ENCODE data around the gene MAGEC1.
"Not testable (repeated sequence)": the region's sequence is repeated elsewhere in the genome, so short reads cannot be mapped to it uniquely, and the experiment has no call there.

Gene MAGEC1, protein sequence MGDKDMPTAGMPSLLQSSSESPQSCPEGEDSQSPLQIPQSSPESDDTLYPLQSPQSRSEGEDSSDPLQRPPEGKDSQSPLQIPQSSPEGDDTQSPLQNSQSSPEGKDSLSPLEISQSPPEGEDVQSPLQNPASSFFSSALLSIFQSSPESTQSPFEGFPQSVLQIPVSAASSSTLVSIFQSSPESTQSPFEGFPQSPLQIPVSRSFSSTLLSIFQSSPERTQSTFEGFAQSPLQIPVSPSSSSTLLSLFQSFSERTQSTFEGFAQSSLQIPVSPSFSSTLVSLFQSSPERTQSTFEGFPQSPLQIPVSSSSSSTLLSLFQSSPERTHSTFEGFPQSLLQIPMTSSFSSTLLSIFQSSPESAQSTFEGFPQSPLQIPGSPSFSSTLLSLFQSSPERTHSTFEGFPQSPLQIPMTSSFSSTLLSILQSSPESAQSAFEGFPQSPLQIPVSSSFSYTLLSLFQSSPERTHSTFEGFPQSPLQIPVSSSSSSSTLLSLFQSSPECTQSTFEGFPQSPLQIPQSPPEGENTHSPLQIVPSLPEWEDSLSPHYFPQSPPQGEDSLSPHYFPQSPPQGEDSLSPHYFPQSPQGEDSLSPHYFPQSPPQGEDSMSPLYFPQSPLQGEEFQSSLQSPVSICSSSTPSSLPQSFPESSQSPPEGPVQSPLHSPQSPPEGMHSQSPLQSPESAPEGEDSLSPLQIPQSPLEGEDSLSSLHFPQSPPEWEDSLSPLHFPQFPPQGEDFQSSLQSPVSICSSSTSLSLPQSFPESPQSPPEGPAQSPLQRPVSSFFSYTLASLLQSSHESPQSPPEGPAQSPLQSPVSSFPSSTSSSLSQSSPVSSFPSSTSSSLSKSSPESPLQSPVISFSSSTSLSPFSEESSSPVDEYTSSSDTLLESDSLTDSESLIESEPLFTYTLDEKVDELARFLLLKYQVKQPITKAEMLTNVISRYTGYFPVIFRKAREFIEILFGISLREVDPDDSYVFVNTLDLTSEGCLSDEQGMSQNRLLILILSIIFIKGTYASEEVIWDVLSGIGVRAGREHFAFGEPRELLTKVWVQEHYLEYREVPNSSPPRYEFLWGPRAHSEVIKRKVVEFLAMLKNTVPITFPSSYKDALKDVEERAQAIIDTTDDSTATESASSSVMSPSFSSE

GRCh38 chrX:141903400-141904155 lies at the start of gene MAGEC1:
TSS of gene MAGEC1 (plus strand) at chrX:141903894. CDS start at chrX:141905073, 1,179 bp downstream.
- DNase-seq: no peak

DNA sequence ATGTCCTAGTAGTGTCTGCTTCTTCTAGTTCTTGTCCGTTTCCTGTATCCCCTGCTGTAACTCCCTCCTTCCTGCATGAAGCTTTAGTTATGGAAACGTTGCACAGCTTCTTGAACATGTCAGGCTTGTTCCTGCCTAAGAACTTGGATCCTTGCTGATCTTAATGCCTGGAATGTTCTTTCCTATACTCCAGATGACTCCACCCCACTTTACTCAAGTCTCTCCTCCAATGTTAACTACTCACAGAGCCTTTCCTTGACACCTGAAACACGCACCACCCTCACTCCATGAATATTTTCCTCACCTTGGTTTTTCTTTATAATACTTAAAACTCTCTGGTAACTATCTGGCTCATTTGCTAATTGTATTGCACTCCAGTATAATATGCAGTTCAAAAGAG lies 46.2 kb upstream of the MAGEC1 start:
- no peak for DNase-seq

DNA sequence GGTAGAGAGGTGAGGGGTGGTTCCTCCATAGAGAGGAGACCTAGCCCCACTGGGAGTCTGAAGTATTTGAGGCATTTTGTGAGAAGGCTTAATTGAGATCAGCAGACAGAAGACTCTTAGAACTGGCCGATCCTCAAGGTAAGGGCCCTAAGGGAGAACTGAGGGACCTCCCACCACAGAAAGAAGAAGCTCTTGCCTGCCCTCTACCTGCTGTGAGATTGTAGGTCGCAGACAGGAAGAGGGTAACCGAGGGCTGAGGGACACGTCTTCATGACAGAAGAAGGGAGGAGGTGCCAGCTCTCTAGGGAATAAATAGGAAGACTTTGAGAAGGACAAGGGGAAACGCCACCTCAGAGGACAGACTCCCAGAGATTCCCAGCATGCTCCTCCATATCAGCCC lies 24.1 kb upstream of the MAGEC1 start:
- DNase-seq: no peak

DNA sequence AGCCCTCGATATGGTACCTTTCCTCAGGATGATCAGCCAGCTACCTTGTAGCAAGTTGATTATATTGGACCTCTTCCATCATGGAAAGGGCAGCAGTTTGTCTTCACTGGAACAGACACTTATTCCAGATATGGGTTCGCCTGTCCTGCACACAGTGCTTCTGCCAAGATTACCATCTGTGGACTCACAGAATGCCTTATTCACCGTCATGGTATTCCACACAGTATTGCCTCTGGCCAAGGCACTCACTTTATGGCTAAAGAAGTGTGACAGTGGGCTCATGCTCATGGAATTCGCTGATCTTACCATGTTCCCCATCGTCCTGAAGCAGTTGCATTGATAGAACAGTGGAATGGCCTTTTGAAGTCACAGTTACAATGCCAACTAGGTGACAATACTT lies 14.9 kb upstream of the MAGEC1 start:
- DNase-seq: not testable (repeated sequence)

- DNase-seq: no peak
These were observed 9.0 kb upstream of the MAGEC1 start for GRCh38 chrX:141894733-141895132.

DNA sequence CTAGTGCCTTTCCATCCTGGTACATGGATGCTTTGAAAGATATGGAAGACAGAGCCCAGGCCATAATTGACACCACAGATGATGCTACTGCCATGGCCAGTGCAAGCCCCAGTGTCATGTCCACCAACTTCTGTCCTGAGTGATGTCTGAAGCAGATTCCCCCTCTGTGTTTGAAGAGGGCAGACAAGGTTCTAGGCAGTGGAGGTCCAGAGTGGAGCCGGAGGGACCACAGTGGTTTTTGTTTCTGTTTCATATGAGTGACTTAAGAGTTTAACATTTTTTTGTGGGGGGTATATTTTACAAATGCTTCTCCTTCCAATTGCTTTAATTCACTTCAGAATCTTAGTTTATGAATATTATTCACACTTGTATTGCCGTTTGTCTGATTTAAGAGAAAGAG lies 6.0 kb upstream of the MAGEC1 start:
- DNase-seq: no peak

GRCh38 chrX:141902366-141902765 lies 1.3 kb upstream of the MAGEC1 start:
- no peak for DNase-seq

- DNase-seq: no peak
These were observed 568 bp downstream of the MAGEC1 start for GRCh38 chrX:141904262-141904661.

DNA sequence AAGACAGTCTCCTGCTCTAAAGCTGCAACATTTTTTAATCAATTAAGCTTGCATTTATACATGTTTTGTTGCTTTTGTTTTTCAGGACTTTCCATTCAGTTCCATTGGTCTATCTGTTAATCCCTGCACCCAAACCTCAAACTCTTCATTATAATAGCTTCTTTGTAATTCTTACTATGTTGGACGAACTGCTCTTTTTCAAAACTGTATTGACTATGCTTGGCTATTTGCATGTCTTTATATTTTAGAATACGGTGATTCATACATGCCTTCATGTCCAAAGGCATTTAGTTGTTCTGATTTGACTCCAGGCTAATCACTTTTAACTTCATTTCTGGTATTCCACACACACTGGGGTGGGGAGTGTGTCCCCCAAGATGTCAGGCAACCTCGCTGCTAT lies 14.1 kb downstream of the MAGEC1 start:
- DNase-seq: no peak

GRCh38 chrX:141924293-141924692 lies 20.6 kb downstream of the MAGEC1 start:
- no peak for DNase-seq

DNA sequence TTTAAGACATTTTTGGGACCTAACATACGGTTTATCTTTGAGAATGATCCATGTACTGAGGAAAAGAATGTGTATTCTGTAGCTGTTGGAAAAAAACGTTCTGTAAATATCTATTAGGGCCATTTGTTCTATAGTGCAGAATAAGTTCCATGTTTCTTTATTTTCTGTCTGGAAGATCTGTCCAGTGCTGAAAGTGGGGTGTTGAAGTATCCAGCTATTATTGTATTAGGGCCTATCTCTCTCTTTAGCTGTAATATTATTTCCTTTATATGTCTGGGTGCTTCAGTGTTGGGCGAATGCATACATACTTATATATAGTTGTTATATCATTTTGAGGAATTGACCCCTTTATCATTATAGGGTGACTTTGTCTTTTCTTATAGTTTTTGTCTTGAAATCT lies 24.7 kb downstream of the MAGEC1 start:
- no peak for DNase-seq

DNA sequence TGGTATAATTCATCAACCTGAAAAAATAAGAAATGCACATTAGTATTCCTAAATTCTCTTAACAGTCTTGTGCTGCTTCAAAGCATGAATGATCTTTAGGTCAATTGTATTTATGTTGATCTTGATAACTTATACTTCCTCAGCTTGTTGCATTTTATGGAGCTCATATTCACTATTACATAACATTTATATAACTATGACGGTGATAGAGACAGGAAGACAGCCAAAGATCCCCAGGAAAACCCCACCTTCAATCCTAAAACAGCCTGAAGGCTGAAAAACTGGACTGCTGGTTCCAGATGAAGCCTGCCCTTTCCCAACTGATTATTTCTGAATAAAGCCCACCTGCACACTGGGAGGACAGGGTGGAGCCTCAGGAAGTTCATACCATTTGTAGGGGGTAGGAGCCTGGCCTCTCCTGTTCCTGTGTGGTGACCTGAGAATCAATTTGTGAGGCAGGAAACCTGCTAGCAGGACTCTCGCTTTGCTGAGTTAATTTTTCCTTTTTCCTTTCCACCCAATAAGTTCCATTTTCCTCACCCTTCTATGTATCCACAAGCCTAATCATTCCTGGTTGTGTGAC lies 30.5 kb downstream of the MAGEC1 start:
- DNase-seq: no peak

GRCh38 chrX:141935645-141936044 lies 32.0 kb downstream of the MAGEC1 start:
- no peak for DNase-seq

- DNase-seq: no peak
These were observed 32.4 kb downstream of the MAGEC1 start for GRCh38 chrX:141936080-141936479.

GRCh38 chrX:141941234-141941633 lies 37.5 kb downstream of the MAGEC1 start:
- no peak for DNase-seq

GRCh38 chrX:141945426-141945825 lies 41.7 kb downstream of the MAGEC1 start:
- DNase-seq: no peak

DNA sequence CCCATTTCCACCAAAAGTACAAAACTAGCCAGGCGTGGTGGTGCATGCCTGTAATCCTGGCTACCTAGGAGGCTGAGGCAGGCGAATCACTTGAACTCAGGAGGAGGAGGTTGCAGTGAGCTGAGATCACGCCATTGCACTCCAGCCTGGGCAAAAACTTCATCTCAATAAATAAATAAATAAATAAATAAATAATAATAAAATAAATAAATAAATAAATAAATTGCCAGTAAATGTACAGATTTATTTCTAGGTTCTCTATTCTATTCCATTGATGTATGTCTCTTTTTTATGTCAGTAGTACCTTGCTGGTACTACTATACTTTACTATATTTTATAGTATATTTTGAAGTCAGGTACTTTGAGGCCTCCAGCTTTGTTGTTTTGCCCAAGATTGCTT lies 43.7 kb downstream of the MAGEC1 start:
- DNase-seq: no peak

- DNase-seq: no peak
These were observed 48.9 kb downstream of the MAGEC1 start for GRCh38 chrX:141952603-141953002.

DNA sequence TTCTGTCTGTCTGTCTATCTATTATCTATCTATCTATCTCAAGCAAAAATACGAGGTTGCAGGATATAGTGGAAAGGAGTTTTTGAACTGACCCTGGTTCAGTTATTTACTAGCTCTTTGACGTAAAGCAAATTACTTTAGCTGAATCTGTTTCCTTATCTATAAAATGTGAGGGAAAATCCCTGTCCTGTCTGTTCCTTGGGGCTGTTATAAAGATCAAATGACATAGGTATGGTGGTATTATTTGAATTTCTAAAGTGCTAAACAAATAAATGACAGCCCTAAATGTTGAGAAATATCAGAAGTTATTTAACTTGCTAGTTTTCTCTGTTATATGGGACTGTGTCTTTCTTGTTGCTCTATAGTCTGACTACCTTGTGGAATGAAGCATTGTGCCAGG lies 55.0 kb downstream of the MAGEC1 start:
- DNase-seq: no peak
